Uterus (tissue), 2 donors: ENCODE data around the gene PRCP.

ENCODE experiments used
- CTCF ChIP-seq, 4 experiments: fragments of 200-600 bp in 2 of 4; fragments of 450-650 bp in 2 of 4; sonication (generic) in 2 of 4; IDR thresholded peaks; one replicate each; pipeline ENCODE4 v1.5.1; 2016 to 2019; ENCODE audit warnings: antibody characterized with exemption in 4 of 4, mild to moderate bottlenecking in 2 of 4, moderate library complexity in 1 of 4
- POLR2A ChIP-seq, 2 donors: fragments of 450-650 bp; IDR thresholded peaks; one replicate each; pipeline ENCODE4 v1.6.1; 2016; ENCODE audit warnings: antibody characterized with exemption in 2 of 2, mild to moderate bottlenecking in 1 of 2, moderate library complexity in 1 of 2

GRCh38 chr11:82818409-82819043 lies 81.7 kb downstream of the PRCP start:
- TF ChIP-seq CTCF (IDR thresholded peaks at IDR 0.05) (no peak), POLR2A (IDR thresholded peaks at IDR 0.05) (no peak)
